Ovary (tissue), 9 donors: Measurements from ENCODE around the gene SPINT2. TPM values are rescaled to one million over a fixed set of nuclear protein-coding genes. Genes with fewer than 3 reads are reported as not detected.

Experiments
- DNase-seq, 5 donors: peaks; one replicate each; pipeline ENCODE4 v3.0.0-alpha.2; 2019 to 2020
- H3K27ac ChIP-seq, 2 donors: fragments of 200-600 bp; one replicate each; pipeline versions ENCODE4 v1.5.1 to v1.8.0; 2019 to 2022
- H3K27me3 ChIP-seq: fragments of 200-600 bp; one replicate; pipeline ENCODE4 v1.8.0; 2022
- H3K36me3 ChIP-seq: fragments of 200-600 bp; sonication (generic); one replicate; pipeline ENCODE4 v1.5.1; 2019
- H3K4me1 ChIP-seq: one replicate; pipeline ENCODE4 v1.8.1; 2013; ENCODE audit warnings: mild to moderate bottlenecking, moderate library complexity; ENCODE audit not compliant: insufficient read depth
- H3K4me3 ChIP-seq: fragments of 200-600 bp; sonication (generic); one replicate; pipeline ENCODE4 v1.5.1; 2017
- H3K9me3 ChIP-seq, 2 donors: fragments of 200-600 bp in 1 of 2; sonication (generic) in 1 of 2; one replicate each; pipeline versions ENCODE4 v1.5.1 to v1.8.1; 2013 to 2019; ENCODE audit warnings: mild to moderate bottlenecking in 1 of 2, moderate library complexity in 1 of 2
- EP300 ChIP-seq: sonication (generic); formaldehyde crosslinking; IDR thresholded peaks from one replicate; pipeline ENCODE4 v1.6.1; 2017; ENCODE audit warnings: antibody characterized with exemption
- POLR2A ChIP-seq: fragments of 450-650 bp; IDR thresholded peaks from one replicate; pipeline ENCODE4 v1.6.1; 2017; ENCODE audit warnings: antibody characterized with exemption, mild to moderate bottlenecking, moderate library complexity
- WGBS, 3 donors: extraction: QIAGEN DNeasy Blood & Tissue Kit in 1 of 3; methylation state at CpG; one replicate each; pipeline versions ENCODE4 v1.1.5 to v1.1.7; 2013 to 2017; 5-methylcytosine and 5-hydroxymethylcytosine counted together
- intact Hi-C, 4 donors: fragments of 100-400 bp; cut with DNase I; formaldehyde crosslinking; loops; one replicate each; pipeline versions ENCODE4 v1.11.0 to v1.15.1; 2022 to 2023
- polyA plus RNA-seq, 2 donors: library from polyadenylated mRNA; stranded (reverse); fragments of 200-250 nt in 1 of 2; fragments of 350-450 nt in 1 of 2; fragmentation: Illumina TruSeq in 1 of 2; extraction: RNeasy Lipid Tissue Mini Kit (QIAGEN cat#74804) in 1 of 2; gene quantifications; one replicate each; pipeline ENCODE4 v1.2.3, GENCODE V29; 2013 to 2014
- total RNA-seq, 7 donors: library from RNA; depleted of rRNA in 2 of 7; stranded (reverse); fragments of >200 nt in 2 of 7; fragmentation: NEBNext Ultra II Directional in 3 of 7; extraction: Animal tissue kit (Norgen Biotek cat#: 25700) in 3 of 7; gene quantifications; one replicate each; pipeline versions ENCODE4 v1.1.0 to v1.2.4, GENCODE V29; 2016 to 2023
- TF ChIP-seq, protein P1 (sequence below), 3 donors: fragments of 450-650 bp in 2 of 3; fragments of 200-600 bp in 1 of 3; IDR thresholded peaks; one replicate each; pipeline versions ENCODE4 v1.5.1 to v1.8.0; 2016 to 2022; ENCODE audit warnings: antibody characterized with exemption in 3 of 3, mild to moderate bottlenecking in 1 of 3
- donor health status: DM: no; HTN: no; CAD: no; lungs with moderate emphysema.
- donor health status: DM: no; HTN: no; CAD: no.
- donor health status: Bipolar disorder and iron deficiency.
- donor health status: DM: yes; HTN: yes; CAD: no.
- donor health status: DM: no; HTN: no; CAD: no.
- donor health status: DM: yes; HTN: yes; CAD: no.

SPINT2 gene
- total and polyA plus RNA-seq, 9 donors, result 71.5 to 556 (median 117) TPM

- TF ChIP-seq POLR2A (no peak), EP300 (no peak)
- TF ChIP-seq, protein P1, sequence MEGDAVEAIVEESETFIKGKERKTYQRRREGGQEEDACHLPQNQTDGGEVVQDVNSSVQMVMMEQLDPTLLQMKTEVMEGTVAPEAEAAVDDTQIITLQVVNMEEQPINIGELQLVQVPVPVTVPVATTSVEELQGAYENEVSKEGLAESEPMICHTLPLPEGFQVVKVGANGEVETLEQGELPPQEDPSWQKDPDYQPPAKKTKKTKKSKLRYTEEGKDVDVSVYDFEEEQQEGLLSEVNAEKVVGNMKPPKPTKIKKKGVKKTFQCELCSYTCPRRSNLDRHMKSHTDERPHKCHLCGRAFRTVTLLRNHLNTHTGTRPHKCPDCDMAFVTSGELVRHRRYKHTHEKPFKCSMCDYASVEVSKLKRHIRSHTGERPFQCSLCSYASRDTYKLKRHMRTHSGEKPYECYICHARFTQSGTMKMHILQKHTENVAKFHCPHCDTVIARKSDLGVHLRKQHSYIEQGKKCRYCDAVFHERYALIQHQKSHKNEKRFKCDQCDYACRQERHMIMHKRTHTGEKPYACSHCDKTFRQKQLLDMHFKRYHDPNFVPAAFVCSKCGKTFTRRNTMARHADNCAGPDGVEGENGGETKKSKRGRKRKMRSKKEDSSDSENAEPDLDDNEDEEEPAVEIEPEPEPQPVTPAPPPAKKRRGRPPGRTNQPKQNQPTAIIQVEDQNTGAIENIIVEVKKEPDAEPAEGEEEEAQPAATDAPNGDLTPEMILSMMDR (IDR thresholded peaks at IDR 0.05), result no peak
- Histone ChIP-seq H3K27me3 (no peaks in the 10 kb centered on the region), H3K4me3 (no peak overlapping the region), H3K9me3 (no peaks in the 10 kb centered on the region), H3K36me3 (no peaks in the 10 kb centered on the region), H3K4me1 (peaks cover 15% of the 10 kb centered on the region), H3K27ac (peak overlapping the region in 1 of 2 donors; percentile 71)
- WGBS, 3 donors, result 53 to 62% (median 55%) methylated on average over 2 of the region's 2 CpGs
- no peak for DNase-seq
- intact Hi-C loops, result no loop called here
Observed at GRCh38 chr19:38278751-38279150, 14.4 kb downstream of the SPINT2 start.

DNA sequence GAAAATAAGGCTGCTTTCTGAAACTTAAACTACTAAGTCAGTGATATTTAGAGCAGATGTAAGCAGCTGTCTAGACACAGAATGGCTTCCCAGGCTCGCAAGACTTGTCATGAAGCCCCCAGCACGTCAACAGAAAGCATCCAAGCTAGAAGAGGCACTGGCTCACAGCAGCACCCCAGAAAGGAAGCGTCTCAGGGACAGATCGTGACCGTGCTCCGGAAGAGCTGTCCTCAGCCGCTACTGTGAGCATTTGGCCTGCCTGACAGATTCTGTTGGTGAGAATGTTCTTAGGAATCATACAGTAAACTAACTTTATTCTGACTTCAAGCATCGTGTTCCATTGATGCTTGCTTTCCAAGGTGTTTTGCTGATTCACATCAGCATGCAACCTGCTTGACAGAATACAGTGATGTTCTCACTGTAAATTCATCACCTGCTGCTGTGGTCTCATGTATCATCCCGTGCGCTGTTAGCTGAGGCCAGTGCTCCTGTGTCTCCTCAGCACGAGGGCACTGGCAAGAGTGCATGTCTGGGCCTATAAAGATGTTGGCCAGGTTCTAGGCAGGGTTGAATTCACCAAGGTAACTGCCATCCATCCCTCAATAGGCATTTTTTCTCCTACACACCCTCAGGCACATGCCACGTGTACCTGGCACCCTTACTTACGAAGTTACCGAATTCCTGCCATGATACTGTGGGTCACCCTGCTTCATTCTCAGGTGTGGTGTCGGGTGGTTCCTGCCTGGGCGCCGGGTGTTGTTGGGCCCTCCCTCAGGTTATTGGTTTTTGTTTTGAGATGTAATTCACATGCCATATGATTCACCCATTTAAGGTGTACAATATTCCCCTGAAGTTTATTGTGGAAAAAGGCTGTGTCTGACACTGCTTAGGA is 15.9 kb downstream of the SPINT2 start:
- Histone ChIP-seq H3K27ac (peak overlapping the region in 1 of 2 donors; percentile 56), H3K4me1 (peaks cover 21% of the 10 kb centered on the region), H3K27me3 (no peaks in the 10 kb centered on the region), H3K9me3 (no peaks in the 10 kb centered on the region), H3K4me3 (no peak overlapping the region), H3K36me3 (no peaks in the 10 kb centered on the region)
- 59 to 79% (median 68%) methylated on average over 17 of the region's 17 CpGs for WGBS, 3 donors
- TF ChIP-seq, protein P1 (IDR thresholded peaks at IDR 0.05), result no peak
- TF ChIP-seq POLR2A (no peak), EP300 (no peak)
- DNase-seq, result no peak
- intact Hi-C loops, result no loop called here

- no peak for DNase-seq
- Histone ChIP-seq H3K27me3 (no peaks in the 10 kb centered on the region), H3K4me1 (peaks cover 20% of the 10 kb centered on the region), H3K9me3 (no peaks in the 10 kb centered on the region), H3K27ac (peak overlapping the region in 1 of 2 donors; percentile 35), H3K36me3 (no peaks in the 10 kb centered on the region), H3K4me3 (no peak overlapping the region)
- intact Hi-C loops, result no loop called here
- WGBS, 3 donors, result 52 to 75% (median 63%) methylated on average over 7 of the region's 7 CpGs
- TF ChIP-seq POLR2A, result no peak
- TF ChIP-seq, protein P1 (IDR thresholded peaks at IDR 0.05), result no peak
- no peak for TF ChIP-seq EP300
Observed at GRCh38 chr19:38281811-38282566, 17.6 kb downstream of the SPINT2 start.

DNA sequence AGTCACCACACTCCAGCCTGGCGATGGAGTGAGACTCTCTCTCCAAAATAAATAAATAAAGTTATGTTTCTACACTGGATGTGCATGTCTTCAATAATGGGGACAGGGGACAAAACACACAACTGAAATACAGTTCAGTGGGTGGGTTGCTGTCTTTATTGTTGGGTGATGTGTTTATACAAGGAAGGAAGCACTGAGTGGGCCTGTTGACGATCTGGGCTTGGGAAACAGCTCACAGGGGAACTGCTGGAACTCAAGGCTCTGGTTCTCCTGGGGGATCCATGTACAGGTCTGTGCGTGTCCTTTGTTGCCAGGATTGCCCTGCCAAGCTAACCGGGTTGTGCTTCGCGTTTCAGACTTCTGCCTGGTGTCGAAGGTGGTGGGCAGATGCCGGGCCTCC is 18.9 kb downstream of the SPINT2 start:
- no peak for DNase-seq
- Histone ChIP-seq H3K36me3 (no peaks in the 10 kb centered on the region), H3K4me1 (peaks cover 18% of the 10 kb centered on the region), H3K9me3 (no peaks in the 10 kb centered on the region), H3K27me3 (no peaks in the 10 kb centered on the region), H3K4me3 (no peak overlapping the region), H3K27ac (peak overlapping the region in 1 of 2 donors; percentile 35)
- TF ChIP-seq POLR2A, result no peak
- TF ChIP-seq EP300, result no peak
- TF ChIP-seq, protein P1 (IDR thresholded peaks at IDR 0.05), result no peak
- WGBS, 3 donors, result 93% methylated on average over 8 of the region's 8 CpGs
- intact Hi-C loops, result no loop called here
